Esophagus mucosa (tissue), 1 donor: ENCODE measurements around the gene CDH24. TPM values are rescaled to one million over a fixed set of nuclear protein-coding genes. Genes with fewer than 3 reads are reported as not detected.
"Not testable (repeated sequence)": the region's sequence is repeated elsewhere in the genome, so short reads cannot be mapped to it uniquely, and the experiment has no call there.

ENCODE experiments used
- ATAC-seq: fragments of 200-7000 bp; cut with Tn5 transposase; one replicate; pipeline ENCODE4 v1.9.1; 2020
- total RNA-seq: library from RNA; stranded (reverse); gene quantifications from one replicate; pipeline ENCODE4 v1.2.4, GENCODE V29; 2023
- donor health status: DM: yes; HTN: yes; CAD: no.

The CDH24 gene
- total RNA-seq, 1 donor from 2014 or later = 3.4 TPM

GRCh38 chr14:23018107-23018506 lies 39.2 kb downstream of the CDH24 start:
- no peak for ATAC-seq

GRCh38 chr14:23017091-23017490 lies 40.2 kb downstream of the CDH24 start:
- ATAC-seq = no peak

- ATAC-seq = no peak
These were observed 41.7 kb downstream of the CDH24 start for GRCh38 chr14:23015618-23016017.

- not testable (repeated sequence) for ATAC-seq
These were observed 43.6 kb downstream of the CDH24 start for GRCh38 chr14:23013749-23014054.

GRCh38 chr14:23013054-23013748 lies 44.1 kb downstream of the CDH24 start:
- ATAC-seq = no peak

GRCh38 chr14:23009939-23010726 lies 47.2 kb downstream of the CDH24 start, which contains the start of gene C14orf93:
Gene C14orf93, minus strand, starts transcription at chr14:23010143. Its CDS starts 11,120 bp downstream, at chr14:22999023.
- peak; percentile 58 for ATAC-seq

- ATAC-seq = no peak
These were observed 47.8 kb downstream of the CDH24 start for GRCh38 chr14:23009483-23009938.

GRCh38 chr14:23008831-23009230 lies 48.5 kb downstream of the CDH24 start:
- no peak for ATAC-seq

- ATAC-seq = peak; percentile 99
These were observed 50.5 kb downstream of the CDH24 start for GRCh38 chr14:23006544-23007419.

GRCh38 chr14:23006188-23006534 lies 51.2 kb downstream of the CDH24 start:
- ATAC-seq = no peak

- no peak for ATAC-seq
These were observed 51.7 kb downstream of the CDH24 start for GRCh38 chr14:23005451-23006187.

GRCh38 chr14:23004274-23004673 lies 53.0 kb downstream of the CDH24 start:
- ATAC-seq = not testable (repeated sequence)

GRCh38 chr14:23002592-23002991 lies 54.7 kb downstream of the CDH24 start:
- no peak for ATAC-seq

GRCh38 chr14:23000860-23001259 lies 56.5 kb downstream of the CDH24 start:
- no peak for ATAC-seq

GRCh38 chr14:22998329-22999012 lies 58.8 kb downstream of the CDH24 start:
- ATAC-seq = no peak

GRCh38 chr14:22997676-22998323 lies 59.5 kb downstream of the CDH24 start:
- ATAC-seq = no peak

Other genes starting within 250 kb of the CDH24 start
- 1.4 TPM for gene SLC7A7, start 242.1 kb downstream of the CDH24 start, total RNA-seq
- gene MRPL52, start 227.6 kb downstream of the CDH24 start, total RNA-seq = 103 TPM
- 109 TPM for gene MMP14, start 220.9 kb downstream of the CDH24 start, total RNA-seq
- 173 TPM for gene LRP10, start 185.8 kb downstream of the CDH24 start, total RNA-seq
- gene REM2, start 174.3 kb downstream of the CDH24 start, total RNA-seq = 0.32 TPM
- 35.4 TPM for gene RBM23, start 138.4 kb downstream of the CDH24 start, total RNA-seq
- 65.4 TPM for gene PRMT5, start 128.1 kb downstream of the CDH24 start, total RNA-seq
- 32.9 TPM for gene HAUS4, start 100.4 kb downstream of the CDH24 start, total RNA-seq
- gene AJUBA, start 75.0 kb downstream of the CDH24 start, total RNA-seq = 26.6 TPM
- 4.6 TPM for gene C14orf93, start 47.4 kb downstream of the CDH24 start, total RNA-seq
- gene PSMB5, start 22.6 kb downstream of the CDH24 start, total RNA-seq = 105 TPM
- gene PSMB11, start 15.3 kb downstream of the CDH24 start, total RNA-seq = not detected
- 82.5 TPM for gene ACIN1, start 37.6 kb upstream of the CDH24 start, total RNA-seq
- 34.7 TPM for gene C14orf119, start 38.0 kb upstream of the CDH24 start, total RNA-seq
- not detected for gene CIROP, start 47.5 kb upstream of the CDH24 start, total RNA-seq
- not detected for gene CEBPE, start 61.7 kb upstream of the CDH24 start, total RNA-seq
- 51.1 TPM for gene SLC7A8, start 126.1 kb upstream of the CDH24 start, total RNA-seq
- not detected for gene RNF212B, start 180.4 kb upstream of the CDH24 start, total RNA-seq
- 9.6 TPM for gene HOMEZ, start 228.6 kb upstream of the CDH24 start, total RNA-seq
- gene PPP1R3E, start 245.3 kb upstream of the CDH24 start, total RNA-seq = 5.1 TPM
- 29.1 TPM for gene BCL2L2, start 249.3 kb upstream of the CDH24 start, total RNA-seq